Suprapubic skin (tissue), 3 donors: ENCODE data around the gene CACYBP.

Experiments
- EP300 ChIP-seq: sonication (generic); formaldehyde crosslinking; IDR thresholded peaks from one replicate; pipeline ENCODE4 v1.6.1; 2017; ENCODE audit warnings: antibody characterized with exemption
- POLR2A ChIP-seq, 2 donors: fragments of 450-650 bp; IDR thresholded peaks; one replicate each; pipeline ENCODE4 v1.6.1; 2017; ENCODE audit warnings: antibody characterized with exemption in 2 of 2, mild to moderate bottlenecking in 2 of 2, moderate library complexity in 2 of 2
- TF ChIP-seq, protein P1 (sequence below), 2 donors: fragments of 200-600 bp in 1 of 2; fragments of 450-650 bp in 1 of 2; sonication (generic) in 1 of 2; IDR thresholded peaks; one replicate each; pipeline ENCODE4 v1.5.1; 2016 to 2019; ENCODE audit warnings: antibody characterized with exemption in 2 of 2, mild to moderate bottlenecking in 1 of 2, moderate library complexity in 1 of 2

DNA sequence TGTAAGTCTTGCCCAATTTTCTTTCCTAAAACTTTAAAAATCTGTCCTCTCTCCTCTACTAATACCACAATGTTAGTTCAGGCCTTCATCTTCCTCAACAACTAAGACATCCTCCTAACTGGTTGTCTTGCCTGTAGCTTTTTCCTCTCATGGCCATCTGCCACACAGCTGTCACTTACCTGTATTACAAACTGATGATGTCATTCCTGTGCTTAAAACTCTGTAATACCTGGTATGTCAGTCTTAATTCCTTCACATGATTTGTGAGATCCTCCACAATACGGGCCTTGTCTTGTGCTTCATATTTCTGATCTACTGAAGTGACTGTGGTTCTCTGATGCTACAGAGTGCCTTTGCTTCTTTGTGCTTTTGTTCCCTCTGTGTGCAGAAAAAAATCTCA lies 13.7 kb downstream of the CACYBP start:
- TF ChIP-seq, protein P1, sequence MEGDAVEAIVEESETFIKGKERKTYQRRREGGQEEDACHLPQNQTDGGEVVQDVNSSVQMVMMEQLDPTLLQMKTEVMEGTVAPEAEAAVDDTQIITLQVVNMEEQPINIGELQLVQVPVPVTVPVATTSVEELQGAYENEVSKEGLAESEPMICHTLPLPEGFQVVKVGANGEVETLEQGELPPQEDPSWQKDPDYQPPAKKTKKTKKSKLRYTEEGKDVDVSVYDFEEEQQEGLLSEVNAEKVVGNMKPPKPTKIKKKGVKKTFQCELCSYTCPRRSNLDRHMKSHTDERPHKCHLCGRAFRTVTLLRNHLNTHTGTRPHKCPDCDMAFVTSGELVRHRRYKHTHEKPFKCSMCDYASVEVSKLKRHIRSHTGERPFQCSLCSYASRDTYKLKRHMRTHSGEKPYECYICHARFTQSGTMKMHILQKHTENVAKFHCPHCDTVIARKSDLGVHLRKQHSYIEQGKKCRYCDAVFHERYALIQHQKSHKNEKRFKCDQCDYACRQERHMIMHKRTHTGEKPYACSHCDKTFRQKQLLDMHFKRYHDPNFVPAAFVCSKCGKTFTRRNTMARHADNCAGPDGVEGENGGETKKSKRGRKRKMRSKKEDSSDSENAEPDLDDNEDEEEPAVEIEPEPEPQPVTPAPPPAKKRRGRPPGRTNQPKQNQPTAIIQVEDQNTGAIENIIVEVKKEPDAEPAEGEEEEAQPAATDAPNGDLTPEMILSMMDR (IDR thresholded peaks at IDR 0.05): no peak
- no peak for TF ChIP-seq EP300
- no peak for TF ChIP-seq POLR2A (IDR thresholded peaks at IDR 0.05)
